GM12865 (cell line): ENCODE results near the gene ARSB.

Source experiments
- DNase-seq: peaks from one replicate; pipeline ENCODE4 v3.0.0; 2010; ENCODE audit warnings: low read depth
- H3K4me3 ChIP-seq: 2 replicates; pipeline ENCODE4 v1.5.1; 2011; ENCODE audit warnings: mild to moderate bottlenecking, low read depth, low read length, control low read depth
- TF ChIP-seq, protein P1 (sequence below): IDR thresholded peaks from 2 replicates; pipeline ENCODE4 v1.5.1; 2011; ENCODE audit warnings: low read length, control low read depth, low read depth, inconsistent platforms; ENCODE audit not compliant: insufficient read depth; ENCODE audit errors: missing control alignments

ARSB gene

GRCh38 chr5:78958672-78959445 is 26.3 kb downstream of the ARSB start:
- TF ChIP-seq, protein P1, sequence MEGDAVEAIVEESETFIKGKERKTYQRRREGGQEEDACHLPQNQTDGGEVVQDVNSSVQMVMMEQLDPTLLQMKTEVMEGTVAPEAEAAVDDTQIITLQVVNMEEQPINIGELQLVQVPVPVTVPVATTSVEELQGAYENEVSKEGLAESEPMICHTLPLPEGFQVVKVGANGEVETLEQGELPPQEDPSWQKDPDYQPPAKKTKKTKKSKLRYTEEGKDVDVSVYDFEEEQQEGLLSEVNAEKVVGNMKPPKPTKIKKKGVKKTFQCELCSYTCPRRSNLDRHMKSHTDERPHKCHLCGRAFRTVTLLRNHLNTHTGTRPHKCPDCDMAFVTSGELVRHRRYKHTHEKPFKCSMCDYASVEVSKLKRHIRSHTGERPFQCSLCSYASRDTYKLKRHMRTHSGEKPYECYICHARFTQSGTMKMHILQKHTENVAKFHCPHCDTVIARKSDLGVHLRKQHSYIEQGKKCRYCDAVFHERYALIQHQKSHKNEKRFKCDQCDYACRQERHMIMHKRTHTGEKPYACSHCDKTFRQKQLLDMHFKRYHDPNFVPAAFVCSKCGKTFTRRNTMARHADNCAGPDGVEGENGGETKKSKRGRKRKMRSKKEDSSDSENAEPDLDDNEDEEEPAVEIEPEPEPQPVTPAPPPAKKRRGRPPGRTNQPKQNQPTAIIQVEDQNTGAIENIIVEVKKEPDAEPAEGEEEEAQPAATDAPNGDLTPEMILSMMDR: no peak
- H3K4me3 ChIP-seq: no peak overlapping the region
- DNase-seq: no peak

GRCh38 chr5:78956901-78957300 is 28.2 kb downstream of the ARSB start:
- H3K4me3 ChIP-seq: no peak overlapping the region
- TF ChIP-seq, protein P1: no peak
- no peak for DNase-seq

GRCh38 chr5:78953092-78953800 is 31.9 kb downstream of the ARSB start:
- H3K4me3 ChIP-seq: no peak overlapping the region
- TF ChIP-seq, protein P1: no peak
- DNase-seq: peak; percentile 73

- no peak for DNase-seq
- H3K4me3 ChIP-seq: no peak overlapping the region
- TF ChIP-seq, protein P1: no peak
These were observed 54.4 kb downstream of the ARSB start for GRCh38 chr5:78930721-78931120.

- no peak overlapping the region for H3K4me3 ChIP-seq
- TF ChIP-seq, protein P1: no peak
- no peak for DNase-seq
These were observed 55.3 kb downstream of the ARSB start for GRCh38 chr5:78929833-78930232.

DNA sequence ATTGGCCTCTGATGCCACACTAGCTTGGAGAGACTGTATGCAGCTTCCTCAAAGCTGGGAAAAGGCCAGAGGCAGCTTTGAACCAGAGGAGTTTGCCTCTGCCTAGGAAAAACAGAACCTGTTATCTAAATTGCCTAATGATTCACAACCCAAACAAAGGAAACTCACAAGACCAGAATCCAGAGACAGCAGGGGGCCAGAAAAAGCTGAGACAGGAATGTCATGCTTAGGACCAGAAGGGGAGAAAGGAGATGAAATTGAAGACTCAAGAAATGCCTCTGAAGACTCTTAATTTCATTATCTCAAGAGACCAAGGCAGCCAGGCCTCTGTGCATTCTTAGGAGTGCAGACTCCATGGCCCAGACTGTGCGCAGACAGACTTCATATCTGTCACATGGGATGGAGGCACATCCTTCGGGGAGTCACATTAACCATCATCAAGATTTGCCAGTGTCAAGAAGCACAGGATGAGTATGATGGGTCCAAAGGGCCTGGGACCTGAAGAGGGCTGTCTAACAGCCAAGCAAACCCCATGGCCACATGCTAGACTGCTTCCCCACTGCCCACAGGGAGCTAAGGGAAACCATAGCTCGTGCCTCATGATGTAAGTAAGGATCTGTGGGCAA is 57.3 kb downstream of the ARSB start:
- TF ChIP-seq, protein P1: no peak
- no peak for DNase-seq
- H3K4me3 ChIP-seq: no peak overlapping the region
